ENCODE results near the gene SGO2.
"Not testable (repeated sequence)": the region's sequence is repeated elsewhere in the genome, so short reads cannot be mapped to it uniquely, and the experiment has no call there.

SGO2 gene

GRCh38 chr2:200595913-200596312, 69.9 kb downstream of the SGO2 start:
- no peak for DNase-seq

DNA sequence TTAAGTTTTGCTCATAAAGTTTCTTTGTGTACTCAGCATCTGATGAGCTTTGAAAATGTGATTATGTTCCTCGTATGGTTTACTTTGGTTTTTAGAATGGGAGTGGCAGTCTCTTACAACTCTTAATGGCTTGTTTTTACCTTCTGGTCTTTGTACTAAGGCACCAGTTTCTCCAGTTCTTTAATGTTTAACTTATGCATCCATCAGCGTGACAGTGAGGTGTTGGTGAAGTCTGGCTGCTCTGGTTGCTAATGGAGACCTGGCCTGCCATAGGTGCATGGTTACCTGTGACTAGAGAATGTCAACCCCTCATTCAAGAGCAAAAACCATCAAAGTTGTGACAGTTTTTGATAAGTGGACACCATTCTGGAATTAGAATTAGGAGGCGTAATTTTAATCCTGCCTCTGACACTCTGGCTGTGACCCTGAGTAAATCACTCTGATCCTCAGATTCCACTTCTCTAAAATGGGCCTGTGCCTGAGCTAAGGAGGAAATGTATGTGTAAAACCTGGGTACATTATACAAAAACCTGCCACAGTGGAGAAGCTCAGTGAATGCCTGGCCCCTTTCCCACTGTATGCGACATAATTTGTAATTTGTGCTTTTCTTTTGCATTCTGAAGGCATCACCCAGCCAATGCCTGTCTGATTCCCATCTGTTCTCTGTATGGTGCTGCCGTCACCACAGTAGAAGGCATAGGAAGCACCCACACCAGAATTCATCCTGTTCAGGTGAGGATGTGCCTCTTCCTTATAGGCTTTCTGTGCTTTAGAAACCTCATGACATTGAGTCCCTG, 71.0 kb downstream of the SGO2 start:
- no peak for DNase-seq

DNA sequence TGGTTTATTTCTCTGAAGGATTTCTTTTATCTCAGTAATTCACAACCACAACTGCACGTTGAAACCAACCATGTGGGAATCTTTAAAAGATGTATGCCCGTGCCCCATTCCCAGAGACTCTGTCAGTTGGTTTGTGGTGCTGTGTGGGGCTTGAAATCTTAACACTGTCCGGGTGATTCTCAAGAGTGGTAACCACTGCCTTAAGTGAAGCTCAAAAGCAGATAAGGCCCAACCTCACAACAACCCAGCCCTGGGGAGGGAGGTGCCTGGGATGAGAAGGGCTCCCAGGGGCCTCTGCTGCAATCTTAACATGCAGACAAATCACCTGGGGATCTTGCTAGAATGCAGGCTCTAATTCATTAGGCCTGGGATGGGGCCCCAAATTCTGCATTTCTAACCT, 73.2 kb downstream of the SGO2 start:
- no peak for DNase-seq

DNA sequence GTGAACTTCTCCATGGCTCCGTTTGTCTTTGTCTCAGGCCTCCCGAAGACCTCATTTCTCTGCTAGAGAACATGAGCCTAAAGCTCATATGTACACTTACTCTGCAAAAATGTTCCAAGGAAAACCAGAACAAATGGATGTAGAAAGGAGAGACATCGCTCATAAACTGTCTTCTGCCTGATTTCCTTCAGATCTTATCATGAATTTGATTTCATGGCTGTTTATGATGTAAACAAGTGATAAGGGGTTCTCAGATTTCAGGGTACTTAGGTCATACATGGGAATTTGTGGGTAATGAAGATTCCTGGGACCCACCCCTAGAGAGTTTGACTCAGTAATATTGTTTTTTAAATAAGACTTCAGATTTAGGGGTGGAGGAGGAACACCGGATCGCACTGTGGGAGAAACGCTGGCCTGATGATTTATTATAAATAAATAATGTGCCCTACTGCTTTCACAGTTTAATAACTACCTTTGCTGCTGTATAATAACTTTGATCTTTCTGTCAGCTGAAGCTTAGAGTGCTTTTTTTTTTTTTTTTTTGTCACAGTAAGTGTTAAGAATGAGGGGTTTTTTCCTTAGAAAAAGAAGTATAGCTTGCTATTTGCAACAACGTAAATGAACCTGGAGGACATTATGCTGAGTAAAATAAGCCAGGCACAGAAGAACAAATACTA, 74.7 kb downstream of the SGO2 start:
- no peak for DNase-seq

DNA sequence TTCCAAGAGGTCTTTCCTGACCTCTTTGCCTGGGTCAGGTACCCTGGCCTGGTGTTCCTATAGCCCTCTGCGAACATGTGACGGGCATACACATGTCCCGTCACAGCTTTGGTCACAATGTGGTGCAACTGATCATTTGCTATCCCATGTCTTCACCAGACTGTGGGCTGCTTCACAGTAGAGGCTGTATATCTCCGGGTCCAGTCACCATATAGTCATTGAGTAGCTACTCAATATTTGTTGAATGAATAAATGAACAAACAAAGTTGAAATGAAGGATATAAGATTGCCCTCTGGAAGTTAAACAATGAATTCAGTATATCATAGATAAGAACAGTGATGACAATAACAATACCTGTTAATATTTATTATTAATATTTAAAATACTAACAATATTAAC, 76.6 kb downstream of the SGO2 start:
- DNase-seq: no peak

DNA sequence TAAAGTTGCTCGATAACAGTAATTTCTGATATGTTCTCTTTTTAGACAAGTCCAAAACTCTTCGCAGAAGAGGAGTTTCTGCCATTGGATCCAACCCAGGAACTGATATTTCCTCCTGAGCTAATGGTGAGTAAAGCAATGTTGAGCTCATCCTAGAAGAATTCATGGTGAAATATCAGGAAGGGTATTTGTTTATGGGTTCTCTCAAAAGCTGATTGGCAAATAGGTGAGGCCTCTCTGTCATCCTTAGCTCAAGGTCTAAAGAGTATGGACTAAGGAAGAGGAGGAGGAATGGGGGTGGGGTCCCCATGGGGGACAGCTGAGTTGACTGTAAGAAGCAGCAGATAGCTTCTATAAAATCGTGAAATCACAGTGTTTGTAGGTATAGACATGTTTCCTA, 78.0 kb downstream of the SGO2 start:
- DNase-seq: no peak

- no peak for DNase-seq
Observed at GRCh38 chr2:200604571-200605255, 78.7 kb downstream of the SGO2 start.

GRCh38 chr2:200608341-200609027, 82.5 kb downstream of the SGO2 start:
- DNase-seq: no peak

DNA sequence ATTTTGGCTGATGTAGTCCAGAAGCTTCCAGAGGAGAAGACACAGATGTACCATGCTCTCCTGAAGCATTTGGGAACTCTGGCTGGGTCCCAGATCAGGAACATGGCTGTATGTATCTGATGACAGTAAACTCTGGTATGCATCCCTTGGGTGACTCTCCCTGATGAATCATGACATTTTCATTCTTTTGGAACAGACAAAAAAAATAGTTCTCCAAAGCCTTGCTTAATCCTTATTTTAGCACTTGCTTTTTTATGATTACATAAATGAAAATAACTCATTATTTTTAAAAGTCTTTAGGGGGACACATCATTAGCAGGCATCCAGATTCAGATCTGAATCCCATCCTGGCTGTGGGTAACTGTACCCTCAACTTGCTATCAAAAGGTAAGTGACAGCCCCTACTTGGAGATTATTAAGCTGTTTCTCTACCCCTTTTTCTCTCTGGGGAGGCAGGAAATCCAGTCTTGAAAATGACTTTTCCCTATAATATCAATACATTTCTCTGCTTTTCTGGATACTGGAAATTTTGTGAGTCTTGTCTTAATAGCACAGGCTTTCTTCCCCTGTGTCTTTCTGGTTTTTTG, 83.1 kb downstream of the SGO2 start:
- no peak for DNase-seq

DNA sequence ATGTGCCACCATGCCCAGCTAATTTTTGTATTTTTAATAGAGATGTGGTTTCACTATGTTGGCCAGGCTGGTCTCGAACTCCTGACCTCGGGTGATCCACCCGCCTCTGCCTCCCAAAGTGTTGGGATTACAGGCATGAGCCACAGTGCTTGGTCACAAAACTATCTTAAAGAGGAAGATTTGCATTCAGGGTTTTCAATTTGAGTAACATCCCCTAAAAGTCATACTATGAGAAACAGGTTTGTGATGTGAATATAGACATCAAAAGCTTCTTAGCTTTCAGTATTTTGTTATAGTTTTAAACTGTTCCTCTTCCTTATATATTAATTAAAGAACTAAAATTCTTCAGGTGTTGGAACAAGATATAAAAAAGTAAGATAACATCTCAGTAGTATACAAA, 84.2 kb downstream of the SGO2 start:
- not testable (repeated sequence) for DNase-seq

GRCh38 chr2:200613692-200614091, 87.7 kb downstream of the SGO2 start:
- DNase-seq: no peak

- no peak for DNase-seq
Observed at GRCh38 chr2:200614249-200614648, 88.2 kb downstream of the SGO2 start.

DNA sequence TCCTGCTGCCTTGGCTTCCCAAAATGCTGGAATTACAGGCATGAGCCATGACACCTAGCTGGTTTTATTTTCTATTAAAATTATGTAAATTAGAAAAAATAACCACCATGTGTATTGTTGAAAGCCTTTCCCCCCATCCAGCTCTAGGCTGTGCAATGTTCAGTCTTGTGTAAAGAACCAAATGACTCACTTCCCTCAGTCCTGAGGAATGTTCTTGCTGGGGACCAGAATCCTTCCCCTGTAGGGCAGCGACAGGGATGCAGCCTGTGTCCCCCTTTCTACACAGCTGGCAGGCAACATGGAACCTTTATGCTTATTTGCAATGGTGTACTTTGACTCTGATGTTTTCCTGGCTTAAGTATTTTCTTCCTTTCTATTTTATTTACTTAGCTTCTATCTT, 89.2 kb downstream of the SGO2 start:
- no peak for DNase-seq

DNA sequence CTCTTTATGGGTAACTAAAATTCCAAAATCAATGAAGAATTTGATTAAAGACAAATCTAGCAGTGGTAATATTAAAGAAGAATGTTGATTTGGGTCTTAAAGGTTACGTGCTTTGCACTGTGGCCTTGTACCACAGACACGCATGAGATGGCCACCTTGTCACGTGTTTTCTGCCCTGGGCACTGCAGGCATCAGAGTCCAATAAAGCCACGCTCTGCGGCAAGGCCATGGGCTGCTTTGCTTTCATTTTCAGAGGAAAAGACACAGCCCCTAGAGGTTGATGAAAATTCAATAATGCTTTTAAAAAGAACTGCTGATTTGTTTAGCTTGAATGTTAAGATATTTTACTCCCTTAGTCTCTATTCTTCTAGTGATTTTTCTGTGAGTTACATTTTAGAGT, 90.2 kb downstream of the SGO2 start:
- DNase-seq: no peak

- no peak for DNase-seq
Observed at GRCh38 chr2:200616656-200617055, 90.6 kb downstream of the SGO2 start.

DNA sequence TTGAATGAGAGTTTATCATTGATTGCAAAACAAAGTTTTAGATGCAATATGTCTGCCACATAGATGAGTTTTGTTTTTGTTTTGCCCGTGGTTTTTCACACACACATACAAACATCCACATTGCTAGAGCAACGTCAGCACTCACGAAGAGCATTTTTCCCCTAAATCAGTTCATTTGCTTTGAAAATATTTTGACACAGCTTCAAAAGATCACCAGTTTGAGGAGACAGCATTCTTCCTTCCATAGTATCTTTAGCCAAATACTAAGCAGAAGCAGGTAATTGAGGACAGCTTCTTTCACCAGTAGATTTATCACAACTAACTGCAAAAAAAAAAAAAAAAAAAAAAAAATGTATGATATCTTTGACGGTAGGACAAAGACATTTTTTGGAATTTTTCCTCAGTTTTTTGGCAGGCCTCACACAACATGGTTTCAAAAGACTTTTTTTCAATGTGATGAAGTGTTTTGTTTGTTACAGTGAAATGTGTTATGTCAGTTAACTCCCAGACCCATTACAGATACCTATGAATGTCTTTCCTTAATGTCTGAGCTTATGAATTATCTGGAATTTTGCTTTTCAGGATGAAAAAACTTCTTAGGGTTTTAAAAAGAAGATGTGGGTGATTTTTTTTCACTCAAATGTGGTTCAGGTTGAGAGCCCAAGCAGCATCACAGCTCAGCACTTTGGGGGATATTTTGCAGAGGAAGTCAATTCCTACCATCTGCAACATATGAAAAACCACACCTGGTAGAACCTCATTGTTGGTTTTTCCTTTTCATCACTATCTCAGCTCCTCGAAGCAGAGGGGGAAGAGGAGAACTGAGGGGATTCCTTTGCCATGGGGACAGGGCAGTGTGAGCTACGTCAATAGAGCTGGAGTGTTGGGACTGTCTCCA, 91.4 kb downstream of the SGO2 start:
- no peak for DNase-seq

DNA sequence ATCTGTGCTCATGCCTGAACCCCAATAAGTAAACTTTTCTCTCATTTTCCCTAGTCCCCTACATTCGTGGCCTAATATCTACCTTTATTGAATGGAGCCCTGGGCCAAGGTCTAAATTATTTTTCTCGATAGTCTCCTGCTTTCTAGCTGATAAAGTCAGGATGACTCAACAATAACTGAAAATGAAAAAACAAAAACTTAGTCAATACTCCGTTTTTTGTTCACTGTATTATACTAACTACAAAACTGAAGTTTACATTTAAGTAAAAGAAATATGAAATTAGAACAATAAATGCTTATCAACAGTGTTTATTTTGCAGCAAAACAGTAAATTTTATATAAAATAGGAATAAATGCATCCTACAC, 92.0 kb downstream of the SGO2 start:
- no peak for DNase-seq

DNA sequence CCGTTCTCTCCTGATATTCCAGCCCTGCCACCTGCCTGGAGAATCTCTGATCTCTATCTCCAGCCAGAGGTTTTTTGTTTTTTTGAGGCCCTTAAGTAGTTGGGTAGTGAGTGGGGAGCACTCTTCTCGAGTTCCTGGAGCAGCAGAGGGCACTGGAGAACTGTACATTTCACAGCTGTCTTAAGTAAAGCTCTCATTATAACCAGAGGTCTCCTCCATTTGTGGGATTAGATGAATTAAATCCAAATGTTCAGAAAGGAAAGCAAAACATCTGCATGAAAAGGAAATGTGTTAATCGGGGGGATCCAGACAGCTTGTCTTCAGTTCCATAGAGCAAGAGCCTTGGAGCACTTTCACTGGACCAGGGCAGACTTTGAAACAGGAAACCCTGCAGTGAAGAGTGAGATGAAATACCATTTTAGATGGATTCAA, 92.6 kb downstream of the SGO2 start:
- DNase-seq: no peak

DNA sequence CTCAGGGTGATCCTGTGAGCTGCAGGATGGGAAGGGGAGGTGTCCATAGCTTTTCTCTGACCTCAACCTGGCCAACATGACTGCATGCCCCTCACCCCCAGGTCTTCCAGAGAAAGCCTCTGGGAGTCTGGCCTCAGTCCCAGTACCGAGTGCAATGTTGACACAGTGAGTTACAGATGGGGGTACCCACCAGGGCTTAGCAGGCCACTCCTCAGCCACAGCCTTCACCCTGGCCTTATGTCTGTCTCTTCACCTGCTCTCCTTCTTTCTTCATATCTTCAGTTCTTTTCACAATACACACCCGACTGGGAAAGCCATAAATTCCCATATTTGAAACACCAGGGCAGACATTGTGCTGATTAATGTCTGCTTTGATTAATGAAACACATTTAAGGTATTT, 93.3 kb downstream of the SGO2 start:
- DNase-seq: no peak

GRCh38 chr2:200620606-200621390, 94.8 kb downstream of the SGO2 start:
- no peak for DNase-seq

GRCh38 chr2:200622106-200622505, 96.1 kb downstream of the SGO2 start:
- no peak for DNase-seq
